ENCODE measurements around the gene OTUD5. TPM values are rescaled to one million over a fixed set of nuclear protein-coding genes. Genes with fewer than 3 reads are reported as not detected.

The OTUD5 gene
- total RNA-seq, 1 experiment from 2014 or later: 62.5 TPM

DNA sequence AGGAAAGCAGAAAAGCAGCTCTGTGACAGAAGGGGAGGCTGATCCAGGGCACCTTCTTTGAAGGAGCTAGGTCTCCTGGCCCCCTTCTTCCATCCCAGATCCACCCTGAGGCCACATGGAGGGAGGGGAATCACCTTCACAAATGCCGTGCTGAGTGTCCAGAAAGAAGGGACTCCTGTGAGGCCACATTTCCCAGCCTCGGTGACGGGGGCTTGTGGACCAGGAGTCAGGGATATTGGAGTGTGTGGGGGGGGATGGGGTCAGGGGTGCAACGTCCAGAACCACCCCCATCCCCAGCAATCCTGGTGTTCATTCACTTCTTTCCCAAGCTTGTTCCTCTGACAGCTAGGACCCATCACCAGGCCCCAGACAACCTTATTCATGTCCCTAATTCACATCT lies 64.5 kb downstream of the OTUD5 start:
- H3K27ac ChIP-seq (ENCODE audit: insufficient read length, low read depth, low read length): no peak overlapping the region
- peak overlapping the region in 1 of 2 experiments; percentile 76; a peak in 3 of 5 replicates for H3K4me3 Mint-ChIP-seq

More for the DNA sequence above, 64.5 kb downstream of the OTUD5 start:
- H3K9ac ChIP-seq (ENCODE audit: extremely low read depth, insufficient read length, low read length): no peak overlapping the region
- H3K23me2 ChIP-seq (ENCODE audit: insufficient read length, low read depth, low read length, poor library complexity, severe bottlenecking): peaks cover 9% of the 10 kb centered on the region
- no peak overlapping the region for H3K4me2 ChIP-seq (ENCODE audit: insufficient read depth, insufficient read length, low read length)
- peaks cover 3% of the 10 kb centered on the region for H3K79me1 ChIP-seq (ENCODE audit: insufficient read depth, low read depth, low read length, poor library complexity, severe bottlenecking)
- no peak overlapping the region for H2AFZ ChIP-seq (ENCODE audit: low read length)
- no peak overlapping the region for H2AK5ac ChIP-seq (ENCODE audit: insufficient read length, low read length)
- H2BK120ac ChIP-seq (ENCODE audit: low read depth, low read length, poor library complexity, severe bottlenecking): no peak overlapping the region
- peaks cover 10 to 18% of the 10 kb centered on the region in 2 experiments for H3K4me1 Mint-ChIP-seq
- peaks cover 68 to 71% of the 10 kb centered on the region in 2 experiments for H3K9me3 Mint-ChIP-seq
- no peak overlapping the region for H3K18ac ChIP-seq (ENCODE audit: insufficient read length, low read depth, low read length)
- no peaks in the 10 kb centered on the region; the same call in 1 of the 2 replicates for H3K79me2 ChIP-seq (ENCODE audit: insufficient read depth, low read length)
- no peak overlapping the region for H2BK5ac ChIP-seq (ENCODE audit: insufficient read length, low read length)
- TF ChIP-seq, protein P1, sequence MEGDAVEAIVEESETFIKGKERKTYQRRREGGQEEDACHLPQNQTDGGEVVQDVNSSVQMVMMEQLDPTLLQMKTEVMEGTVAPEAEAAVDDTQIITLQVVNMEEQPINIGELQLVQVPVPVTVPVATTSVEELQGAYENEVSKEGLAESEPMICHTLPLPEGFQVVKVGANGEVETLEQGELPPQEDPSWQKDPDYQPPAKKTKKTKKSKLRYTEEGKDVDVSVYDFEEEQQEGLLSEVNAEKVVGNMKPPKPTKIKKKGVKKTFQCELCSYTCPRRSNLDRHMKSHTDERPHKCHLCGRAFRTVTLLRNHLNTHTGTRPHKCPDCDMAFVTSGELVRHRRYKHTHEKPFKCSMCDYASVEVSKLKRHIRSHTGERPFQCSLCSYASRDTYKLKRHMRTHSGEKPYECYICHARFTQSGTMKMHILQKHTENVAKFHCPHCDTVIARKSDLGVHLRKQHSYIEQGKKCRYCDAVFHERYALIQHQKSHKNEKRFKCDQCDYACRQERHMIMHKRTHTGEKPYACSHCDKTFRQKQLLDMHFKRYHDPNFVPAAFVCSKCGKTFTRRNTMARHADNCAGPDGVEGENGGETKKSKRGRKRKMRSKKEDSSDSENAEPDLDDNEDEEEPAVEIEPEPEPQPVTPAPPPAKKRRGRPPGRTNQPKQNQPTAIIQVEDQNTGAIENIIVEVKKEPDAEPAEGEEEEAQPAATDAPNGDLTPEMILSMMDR (conservative IDR thresholded peaks at IDR 0.05): no peak
- H3K36me3 Mint-ChIP-seq (ENCODE audit: insufficient read depth in 1 of 3, low read depth in 3 of 3): peaks cover 23 to 30% (median 26%) of the 10 kb centered on the region in 3 experiments
- no peak overlapping the region for H2BK12ac ChIP-seq (ENCODE audit: insufficient read length, low read depth, low read length)
- no peaks in the 10 kb centered on the region for H3K27me3 ChIP-seq (ENCODE audit: insufficient read depth, low read length)
- H3K23ac ChIP-seq (ENCODE audit: insufficient read length, low read depth, low read length): no peak overlapping the region
- H2BK20ac ChIP-seq (ENCODE audit: low read depth, low read length, poor library complexity, severe bottlenecking): no peak overlapping the region
- no peaks in the 10 kb centered on the region; the same call in 1 of the 2 replicates for H3K4me1 ChIP-seq (ENCODE audit: insufficient read depth, low read length)
- H3K4ac ChIP-seq (ENCODE audit: low read depth, low read length): no peak overlapping the region
- H3K14ac ChIP-seq (ENCODE audit: insufficient read depth, low read length): no peak overlapping the region
- peaks cover 8% of the 10 kb centered on the region for H3K27me3 Mint-ChIP-seq (ENCODE audit: low read depth)
- no peak overlapping the region for H3K56ac ChIP-seq (ENCODE audit: insufficient read length, low read depth, low read length)
- DNase-seq: no peak
- no peak overlapping the region for H4K8ac ChIP-seq (replicated peaks; ENCODE audit: insufficient read length, low read depth, low read length)
- H4K91ac ChIP-seq (ENCODE audit: insufficient read length, low read depth, low read length): no peak overlapping the region
- H3K9me3 ChIP-seq (ENCODE audit: control insufficient read depth, low read depth, low read length): no peaks in the 10 kb centered on the region
- H3K27ac Mint-ChIP-seq: no peak overlapping the region
- H3T11ph ChIP-seq (ENCODE audit: low read length): no peak overlapping the region
- H4K20me1 ChIP-seq (ENCODE audit: control insufficient read depth, insufficient read depth, insufficient read length): no peaks in the 10 kb centered on the region
- H4K5ac ChIP-seq (ENCODE audit: insufficient read length, low read depth, low read length): no peak overlapping the region
- no CpG with 5 or more reads among the region's 4 CpGs for WGBS (ENCODE audit: extremely low coverage, insufficient read length, low lambda C conversion rate)
- no peak overlapping the region for H2BK15ac ChIP-seq (ENCODE audit: low read depth, low read length)
